PC-3 (cell line): ENCODE data around the gene CARMIL1. TPM values are rescaled to one million over a fixed set of nuclear protein-coding genes. Genes with fewer than 3 reads are reported as not detected.

Source experiments
- ATAC-seq: fragments of 200-7000 bp; cut with Tn5 transposase; 2 replicates; pipeline ENCODE4 v1.9.1; 2020; ENCODE audit warnings: mild to moderate bottlenecking, moderate library complexity
- BruUV-seq: library from RNA; stranded (reverse); fragments of 400-500 nt; replicated peaks from 2 replicates; lab custom pipeline; 2021; lab: Mats Ljungman, UMichigan
- CTCF ChIA-PET: fragments of 300-600 bp; sonication (Branson Sonifier 250); formaldehyde crosslinking; loops from one replicate; lab custom pipeline; 2022; ENCODE audit warnings: antibody characterized with exemption; lab: Charles Lee
- POLR2A ChIA-PET: fragments of 300-600 bp; sonication (Branson Sonifier 250); formaldehyde crosslinking; loops from one replicate; lab custom pipeline; 2022; ENCODE audit warnings: antibody characterized with exemption; ENCODE audit not compliant: unreplicated experiment; lab: Charles Lee
- DNase-seq: peaks from one replicate; pipeline ENCODE4 v3.0.0-alpha.2; 2015
- H2AFZ ChIP-seq: fragments of 300-600 bp; sonication (generic); 2 replicates; pipeline ENCODE4 v1.6.0; 2016; ENCODE audit warnings: antibody characterized with exemption, low read length
- H3F3A ChIP-seq: fragments of 300-600 bp; sonication (generic); one replicate; pipeline ENCODE4 v1.6.0; 2017; ENCODE audit warnings: antibody characterized with exemption, low read length, control low read depth, mild to moderate bottlenecking; ENCODE audit not compliant: unreplicated experiment
- H3K27ac ChIP-seq: fragments of 300-600 bp; sonication (generic); 2 replicates; pipeline ENCODE4 v1.5.1; 2016; ENCODE audit warnings: mild to moderate bottlenecking, low read length
- H3K27me3 ChIP-seq: fragments of 300-600 bp; sonication (generic); 2 replicates; pipeline ENCODE4 v1.6.1; 2016; ENCODE audit warnings: low read length, mixed read lengths
- H3K36me3 ChIP-seq: fragments of 300-600 bp; sonication (generic); 2 replicates; pipeline ENCODE4 v1.6.1; 2016; ENCODE audit warnings: low read depth, mixed run types, low read length, mixed read lengths
- H3K4me1 ChIP-seq: fragments of 300-600 bp; sonication (generic); 2 replicates; pipeline ENCODE4 v1.5.1; 2016; ENCODE audit warnings: low read length; ENCODE audit not compliant: insufficient read depth
- H3K4me2 ChIP-seq: fragments of 300-600 bp; sonication (generic); 2 replicates; pipeline ENCODE4 v1.6.0; 2016; ENCODE audit warnings: low read length
- H3K4me3 ChIP-seq: fragments of 300-600 bp; sonication (generic); 2 replicates; pipeline ENCODE4 v1.5.1; 2016; ENCODE audit warnings: mild to moderate bottlenecking, low read length, mixed read lengths
- H3K79me2 ChIP-seq: fragments of 300-600 bp; sonication (generic); 2 replicates; pipeline ENCODE4 v1.6.1; 2017; ENCODE audit warnings: low read length, mixed read lengths
- H3K9ac ChIP-seq: fragments of 300-600 bp; sonication (generic); 2 replicates; pipeline ENCODE4 v1.6.0; 2016; ENCODE audit warnings: mild to moderate bottlenecking, low read length
- H3K9me2 ChIP-seq: fragments of 300-600 bp; sonication (generic); replicated peaks from 2 replicates; pipeline ENCODE4 v1.6.1; 2016; ENCODE audit warnings: mixed run types, low read length, mixed read lengths
- H3K9me3 ChIP-seq: fragments of 300-600 bp; sonication (generic); 2 replicates; pipeline ENCODE4 v1.6.1; 2016; ENCODE audit warnings: low read length, mixed read lengths
- H4K20me1 ChIP-seq: fragments of 300-600 bp; sonication (generic); 2 replicates; pipeline ENCODE4 v1.6.1; 2016; ENCODE audit warnings: low read length, mixed read lengths
- EZH2 ChIP-seq: fragments of 300-600 bp; sonication (generic); IDR thresholded peaks from one replicate; pipeline ENCODE4 v1.6.1; 2017; ENCODE audit warnings: antibody characterized with exemption, mild to moderate bottlenecking, low read length; ENCODE audit not compliant: unreplicated experiment
- EZH2phosphoT487 ChIP-seq: fragments of 300-600 bp; sonication (generic); IDR thresholded peaks from 2 replicates; pipeline ENCODE4 v1.6.1; 2018; ENCODE audit warnings: mild to moderate bottlenecking, antibody characterized with exemption, low read length, borderline replicate concordance
- intact Hi-C: fragments of 100-400 bp; cut with micrococcal nuclease; formaldehyde crosslinking; loops from 2 replicates; pipeline ENCODE4 v1.9.0; 2023
- total RNA-seq: library from RNA; depleted of rRNA; stranded (reverse); fragments of >200 nt; gene quantifications from 2 replicates; pipeline ENCODE4 v1.2.3, GENCODE V29; 2014
- TF ChIP-seq, protein P1 (sequence below): fragments of 300-600 bp; sonication (generic); conservative IDR thresholded peaks from 2 replicates; pipeline ENCODE4 v1.5.1; 2017; ENCODE audit warnings: antibody characterized with exemption, low read depth, mild to moderate bottlenecking, low read length

The CARMIL1 gene
- total RNA-seq, 1 experiment from 2014 or later, result 22.0 TPM

GRCh38 chr6:25428758-25429317 lies 149.7 kb downstream of the CARMIL1 start:
- no TSS peak for BruUV-seq
- ChIA-PET POLR2A (no interaction called here), CTCF (no interaction called here)
- peaks cover 7% of the 10 kb centered on the region for H3K4me1 ChIP-seq
- no peak overlapping the region for H3K4me3 ChIP-seq
- H3K36me3 ChIP-seq, result no peaks in the 10 kb centered on the region
- no peaks in the 10 kb centered on the region for H4K20me1 ChIP-seq
- no peak for DNase-seq
- no peak for ATAC-seq
- no peaks in the 10 kb centered on the region for H3K27me3 ChIP-seq
- H3K9ac ChIP-seq, result no peak overlapping the region
- no peaks in the 10 kb centered on the region for H3F3A ChIP-seq
- intact Hi-C loops, result no loop called here
- no peaks in the 10 kb centered on the region for H3K9me3 ChIP-seq
- H2AFZ ChIP-seq, result no peak overlapping the region
- H3K4me2 ChIP-seq, result no peak overlapping the region
- no peak for TF ChIP-seq EZH2phosphoT487
- TF ChIP-seq, protein P1, sequence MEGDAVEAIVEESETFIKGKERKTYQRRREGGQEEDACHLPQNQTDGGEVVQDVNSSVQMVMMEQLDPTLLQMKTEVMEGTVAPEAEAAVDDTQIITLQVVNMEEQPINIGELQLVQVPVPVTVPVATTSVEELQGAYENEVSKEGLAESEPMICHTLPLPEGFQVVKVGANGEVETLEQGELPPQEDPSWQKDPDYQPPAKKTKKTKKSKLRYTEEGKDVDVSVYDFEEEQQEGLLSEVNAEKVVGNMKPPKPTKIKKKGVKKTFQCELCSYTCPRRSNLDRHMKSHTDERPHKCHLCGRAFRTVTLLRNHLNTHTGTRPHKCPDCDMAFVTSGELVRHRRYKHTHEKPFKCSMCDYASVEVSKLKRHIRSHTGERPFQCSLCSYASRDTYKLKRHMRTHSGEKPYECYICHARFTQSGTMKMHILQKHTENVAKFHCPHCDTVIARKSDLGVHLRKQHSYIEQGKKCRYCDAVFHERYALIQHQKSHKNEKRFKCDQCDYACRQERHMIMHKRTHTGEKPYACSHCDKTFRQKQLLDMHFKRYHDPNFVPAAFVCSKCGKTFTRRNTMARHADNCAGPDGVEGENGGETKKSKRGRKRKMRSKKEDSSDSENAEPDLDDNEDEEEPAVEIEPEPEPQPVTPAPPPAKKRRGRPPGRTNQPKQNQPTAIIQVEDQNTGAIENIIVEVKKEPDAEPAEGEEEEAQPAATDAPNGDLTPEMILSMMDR, result no peak
- no peak for TF ChIP-seq EZH2
- H3K9me2 ChIP-seq, result no peaks in the 10 kb centered on the region
- no peak overlapping the region for H3K27ac ChIP-seq
- H3K79me2 ChIP-seq, result no peaks in the 10 kb centered on the region

DNA sequence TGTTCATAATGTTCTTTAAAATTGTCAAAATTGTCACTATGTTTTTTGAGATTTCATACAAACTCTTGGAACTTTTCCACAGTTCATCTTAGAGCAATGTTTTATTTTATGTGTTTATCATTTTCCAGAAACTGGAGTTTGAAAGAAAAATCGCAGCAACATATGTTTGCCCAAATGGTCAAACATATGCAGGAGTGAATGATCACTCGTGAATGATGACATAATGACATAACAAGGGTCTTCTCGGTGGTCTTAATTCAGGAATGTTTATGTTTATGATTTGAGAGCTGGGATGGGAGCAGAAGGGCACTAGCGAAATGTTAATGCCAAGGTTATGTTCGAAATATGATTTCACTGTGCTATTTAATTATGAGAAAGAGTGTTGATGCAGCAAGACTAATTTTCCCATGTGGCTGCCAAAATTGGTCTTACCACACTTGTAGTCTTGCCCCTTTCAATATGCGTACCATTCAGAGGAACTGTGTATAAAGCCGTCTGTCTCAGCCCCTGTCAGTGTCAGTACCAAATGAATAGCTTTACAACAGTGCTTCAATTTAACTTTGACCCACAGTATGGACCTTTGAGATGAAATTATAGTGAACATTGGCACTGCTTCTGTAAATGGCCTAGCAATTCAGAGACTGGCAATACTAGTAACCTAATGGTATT lies 152.3 kb downstream of the CARMIL1 start:
- Histone ChIP-seq H3K4me2 (no peak overlapping the region), H4K20me1 (no peaks in the 10 kb centered on the region), H3K79me2 (no peaks in the 10 kb centered on the region), H3K27me3 (no peaks in the 10 kb centered on the region), H3F3A (no peaks in the 10 kb centered on the region), H3K4me3 (no peak overlapping the region), H3K4me1 (peaks cover 5% of the 10 kb centered on the region), H3K9ac (no peak overlapping the region), H2AFZ (no peak overlapping the region), H3K27ac (no peak overlapping the region), H3K36me3 (no peaks in the 10 kb centered on the region), H3K9me2 (no peaks in the 10 kb centered on the region), H3K9me3 (no peaks in the 10 kb centered on the region)
- POLR2A ChIA-PET, result no interaction called here
- CTCF ChIA-PET, result no interaction called here
- DNase-seq (no peak), ATAC-seq (no peak)
- BruUV-seq, result no TSS peak
- intact Hi-C loops, result no loop called here
- TF ChIP-seq EZH2 (no peak), EZH2phosphoT487 (no peak)
- TF ChIP-seq, protein P1, result no peak

- no TSS peak for BruUV-seq
- ATAC-seq, result no peak
- intact Hi-C loops, result no loop called here
- Histone ChIP-seq H3K36me3 (no peaks in the 10 kb centered on the region), H2AFZ (no peak overlapping the region), H3K27ac (no peak overlapping the region), H3F3A (no peaks in the 10 kb centered on the region), H3K4me1 (no peaks in the 10 kb centered on the region), H3K9ac (no peak overlapping the region), H3K4me3 (no peak overlapping the region), H3K4me2 (no peak overlapping the region), H3K27me3 (no peaks in the 10 kb centered on the region), H3K79me2 (no peaks in the 10 kb centered on the region), H3K9me3 (no peaks in the 10 kb centered on the region), H3K9me2 (no peaks in the 10 kb centered on the region), H4K20me1 (no peaks in the 10 kb centered on the region)
- CTCF ChIA-PET, result no interaction called here
- DNase-seq, result no peak
- POLR2A ChIA-PET, result no interaction called here
- TF ChIP-seq EZH2 (no peak), EZH2phosphoT487 (no peak)
- TF ChIP-seq, protein P1, result no peak
These were observed 152.8 kb downstream of the CARMIL1 start for GRCh38 chr6:25431975-25432307.
